HG03039 (cell line): ENCODE measurements around the gene ARL16.

ENCODE experiments used
- ATAC-seq: cut with Tn5 transposase; IDR thresholded peaks from one replicate; pipeline ENCODE4 v1.9.1; 2021; ENCODE audit warnings: mild to moderate bottlenecking, moderate library complexity; ENCODE audit not compliant: unreplicated experiment

Gene ARL16

DNA sequence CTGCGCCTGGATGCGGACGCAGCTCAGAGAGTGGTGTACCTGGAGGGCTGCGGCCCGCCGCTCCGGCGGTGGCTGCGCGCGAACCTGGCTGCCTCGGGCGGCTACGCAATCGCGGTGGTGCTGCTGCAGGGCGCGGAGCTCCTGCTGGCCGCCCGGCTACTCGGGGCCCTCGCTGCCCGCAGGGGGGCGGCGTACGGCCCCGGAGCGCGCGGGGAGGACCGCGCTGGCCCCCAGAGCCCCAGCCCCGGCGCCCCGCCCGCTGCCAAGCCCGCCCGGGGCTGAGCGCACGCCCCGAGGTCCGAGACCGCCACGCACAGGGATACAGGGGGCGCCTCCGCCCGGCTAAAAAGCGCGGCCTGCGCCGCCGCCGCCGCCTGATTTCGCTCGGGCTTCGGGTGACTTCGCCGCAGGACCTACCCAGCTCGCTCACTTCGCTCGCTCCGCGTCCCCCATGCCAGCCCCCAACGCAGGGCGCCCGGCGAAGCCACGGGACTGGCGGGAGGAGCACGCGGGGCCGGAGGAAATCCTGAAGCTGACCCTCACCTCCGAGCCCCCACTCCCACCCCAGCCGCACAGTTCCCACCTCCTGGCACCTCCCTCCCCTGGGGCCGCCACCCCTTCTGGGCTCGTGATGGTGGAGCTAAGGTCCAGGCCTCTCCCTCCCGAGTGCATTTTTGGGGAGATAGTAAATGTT lies 35.4 kb downstream of the ARL16 start:
- ATAC-seq, result no peak

GRCh38 chr17:81647640-81648012 lies 36.0 kb downstream of the ARL16 start:
- no peak for ATAC-seq

DNA sequence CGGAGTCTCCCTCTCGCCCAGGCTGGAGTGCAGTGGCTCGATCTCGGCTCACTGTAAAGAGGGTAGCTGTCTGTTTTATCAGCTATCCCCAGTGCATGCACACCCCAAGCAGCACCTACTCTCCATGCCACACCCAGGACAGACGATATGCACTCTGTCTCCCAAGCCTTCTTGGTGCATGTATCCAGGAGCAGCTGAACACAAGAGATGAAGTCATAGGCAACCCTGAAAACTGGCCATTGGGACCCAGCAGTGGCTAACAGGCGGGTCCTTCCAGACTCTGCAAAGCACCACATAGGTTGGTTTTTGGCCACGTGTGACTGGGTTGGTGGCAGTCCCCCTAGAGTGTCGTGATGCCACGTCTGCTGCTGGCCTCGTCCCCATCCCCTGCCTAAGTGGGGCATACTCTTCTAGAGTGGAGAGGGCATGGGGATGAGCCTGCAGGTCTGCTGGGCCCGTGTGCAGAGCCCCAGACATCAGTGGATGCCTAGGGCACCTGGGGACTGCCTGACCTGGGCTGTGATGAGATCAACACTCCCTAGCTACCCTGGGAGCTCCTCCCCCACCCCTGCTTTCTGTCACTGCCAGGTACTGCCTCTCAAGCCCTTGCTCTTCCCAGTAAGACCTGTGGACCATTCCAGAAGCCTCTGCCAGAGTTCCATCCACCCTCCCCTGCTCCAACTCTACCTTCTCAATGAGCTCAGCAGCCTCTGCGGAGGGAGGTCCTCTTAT lies 36.6 kb downstream of the ARL16 start:
- ATAC-seq, result no peak

DNA sequence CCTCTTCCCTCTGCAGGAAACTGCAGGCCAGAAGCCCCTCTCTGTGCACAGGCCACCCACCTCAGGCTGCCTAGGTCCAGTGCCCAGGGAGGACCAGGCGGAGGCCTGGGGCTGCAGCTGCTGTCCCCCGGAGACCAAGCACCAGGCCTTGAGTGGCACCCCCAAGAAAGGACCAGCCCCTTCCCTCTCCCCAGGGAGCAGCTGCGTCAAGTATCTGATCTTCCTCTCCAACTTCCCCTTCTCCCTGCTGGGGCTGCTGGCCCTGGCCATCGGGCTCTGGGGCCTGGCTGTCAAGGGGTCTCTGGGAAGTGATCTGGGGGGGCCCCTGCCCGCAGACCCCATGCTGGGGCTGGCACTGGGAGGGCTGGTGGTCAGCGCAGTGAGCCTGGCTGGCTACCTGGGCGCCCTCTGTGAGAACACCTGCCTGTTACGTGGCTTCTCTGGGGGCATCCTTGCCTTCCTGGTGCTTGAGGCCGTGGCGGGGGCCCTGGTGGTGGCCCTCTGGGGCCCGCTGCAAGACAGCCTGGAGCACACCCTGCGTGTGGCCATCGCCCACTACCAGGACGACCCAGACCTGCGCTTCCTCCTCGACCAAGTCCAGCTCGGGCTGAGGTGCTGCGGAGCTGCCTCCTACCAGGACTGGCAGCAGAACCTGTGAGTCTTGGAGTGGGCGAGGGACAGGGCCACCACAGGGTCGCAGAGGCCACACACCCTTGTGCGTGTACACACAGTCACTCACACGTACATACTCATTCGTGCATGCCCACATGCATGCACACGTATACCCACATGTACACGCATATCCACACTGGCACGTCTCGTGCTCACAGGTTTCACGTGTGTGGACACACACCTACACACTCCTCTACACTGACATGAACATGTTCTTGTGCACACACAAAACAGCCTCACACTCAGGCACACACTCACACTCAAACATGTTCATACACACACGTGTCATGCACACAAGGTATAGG lies 38.3 kb downstream of the ARL16 start:
- ATAC-seq, result no peak

DNA sequence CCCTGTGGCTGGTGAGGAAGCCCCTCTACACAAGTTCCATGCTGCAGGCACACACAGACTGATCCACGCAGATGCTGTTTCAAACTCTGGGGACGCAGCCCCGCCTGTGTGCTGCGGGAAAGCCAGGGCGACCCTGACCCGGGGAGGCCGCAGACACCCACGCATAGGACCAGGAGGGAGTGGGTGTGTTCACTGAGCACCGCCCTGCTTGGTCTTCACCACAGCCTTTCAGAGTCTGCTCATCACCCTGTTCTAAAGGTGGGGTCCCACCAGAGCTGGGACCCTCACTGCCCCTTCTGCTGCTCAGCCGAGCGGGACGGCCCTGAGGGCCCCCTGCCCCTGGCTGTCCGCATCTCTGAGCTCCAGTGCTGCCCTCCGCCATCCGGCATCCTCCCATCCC lies 39.1 kb downstream of the ARL16 start:
- no peak for ATAC-seq

DNA sequence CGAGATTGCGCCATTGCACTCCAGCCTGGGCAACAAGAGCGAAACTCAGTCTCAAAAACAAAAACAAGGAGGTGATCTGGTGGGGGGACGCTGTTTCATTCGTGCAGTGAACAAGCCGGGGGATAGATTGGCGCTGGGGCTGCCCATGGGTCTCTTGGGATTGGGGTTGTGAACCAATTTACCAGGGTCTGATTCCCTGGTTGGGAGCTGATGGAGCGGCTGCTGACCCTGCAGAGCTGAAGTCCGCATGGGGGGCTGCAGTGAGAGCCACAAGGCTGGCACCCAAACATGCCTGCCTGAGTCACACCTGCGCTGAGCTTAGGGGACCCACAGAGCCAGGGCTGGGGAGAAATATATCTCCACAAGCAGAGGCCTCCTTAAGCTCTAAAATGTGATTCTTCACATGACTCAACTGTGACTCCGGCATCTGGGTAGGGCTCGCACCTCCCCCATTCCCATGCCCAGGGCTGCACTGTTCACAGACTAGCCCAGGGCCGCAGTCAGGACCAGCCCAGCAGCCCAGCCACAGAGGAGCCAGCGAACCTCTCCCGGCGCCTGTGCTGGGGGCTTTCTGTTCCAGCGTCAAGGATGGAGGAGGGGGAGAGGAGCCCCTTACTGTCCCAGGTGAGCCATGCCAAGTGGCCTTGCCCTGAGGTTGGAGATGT lies 41.6 kb downstream of the ARL16 start:
- no peak for ATAC-seq

- no peak for ATAC-seq
These were observed 43.6 kb downstream of the ARL16 start for GRCh38 chr17:81640011-81640410.

DNA sequence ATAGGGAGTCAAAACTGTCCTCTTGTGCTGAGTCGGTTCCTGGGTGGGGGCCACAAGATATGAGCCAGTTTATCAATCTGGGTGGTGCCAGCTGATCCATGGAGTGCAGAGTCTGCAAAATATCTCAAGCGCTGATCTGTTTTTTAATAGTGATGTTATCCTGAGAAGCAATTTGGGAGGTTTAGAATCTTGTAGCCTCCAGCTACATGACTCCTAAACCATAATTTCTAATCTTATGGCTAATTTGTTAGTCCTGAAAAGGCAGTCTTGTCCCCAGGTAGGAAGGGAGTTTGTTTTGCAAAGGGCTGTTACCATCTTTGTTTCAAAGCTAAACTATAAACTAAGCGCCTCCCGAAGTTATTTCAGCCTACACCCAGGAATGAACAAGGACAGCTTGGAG lies 44.9 kb downstream of the ARL16 start:
- ATAC-seq, result no peak

DNA sequence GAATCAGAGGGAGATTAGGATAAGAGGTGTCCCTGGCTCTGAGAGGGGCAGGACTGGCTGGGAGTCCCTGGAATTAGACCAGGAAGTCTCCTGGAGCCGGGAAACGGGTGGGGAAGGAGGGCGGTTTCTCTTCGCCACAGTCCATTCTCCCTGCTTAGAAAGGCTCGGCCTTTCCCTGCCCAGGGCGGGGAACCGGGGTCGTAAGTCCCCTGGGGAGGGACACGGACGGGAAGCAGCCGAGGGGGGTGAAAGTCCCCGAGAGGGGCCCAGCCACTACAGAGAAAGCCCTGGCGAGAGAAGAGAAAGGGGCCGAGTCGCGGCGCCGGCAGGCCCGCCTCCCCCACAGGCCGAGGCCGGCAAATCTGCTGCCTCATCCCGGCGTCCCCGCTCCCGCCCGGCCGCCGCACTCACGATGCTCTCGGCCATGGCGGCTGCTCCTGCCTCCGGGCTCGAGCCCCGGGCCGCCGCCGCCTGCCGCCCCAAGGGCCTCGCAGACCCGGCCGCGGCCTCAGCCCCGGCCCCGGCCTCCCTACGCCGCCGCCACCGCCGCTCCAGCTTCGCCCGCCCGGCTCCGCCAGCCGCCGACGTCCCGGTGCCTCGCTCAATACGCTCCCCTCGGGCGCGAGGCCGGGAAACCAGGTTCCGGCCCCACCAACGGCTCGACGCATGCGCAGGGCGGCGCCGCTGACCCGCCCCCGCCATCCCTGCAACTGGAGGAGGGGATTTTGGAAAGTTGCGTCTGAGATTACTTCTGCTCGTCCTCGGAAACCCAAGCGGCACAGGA lies 46.9 kb downstream of the ARL16 start, which contains the start of the genes NPLOC4 and TSPAN10:
Gene NPLOC4 (minus strand): TSS at position 608 of the 784 bp plus-strand sequence. CDS start 182 bp downstream, at position 426.
Gene TSPAN10 (plus strand): TSS at position 692 of the 784 bp plus-strand sequence. CDS start 5,217 bp downstream, outside the sequence.
- ATAC-seq, result peak; percentile 83

GRCh38 chr17:81635973-81636504 lies 47.6 kb downstream of the ARL16 start:
- no peak for ATAC-seq

- ATAC-seq, result no peak
These were observed 48.2 kb downstream of the ARL16 start for GRCh38 chr17:81635431-81635830.

GRCh38 chr17:81631482-81631881 lies 52.1 kb downstream of the ARL16 start:
- no peak for ATAC-seq
